IPS DF 4.7 (cell line): ENCODE results near the gene NEGR1.

ENCODE experiments used
- DNase-seq: peaks from one replicate; pipeline ENCODE4 v3.0.0-alpha.2; 2013; ENCODE audit warnings: low spot score; ENCODE audit errors: extremely low read depth

Gene NEGR1

DNA sequence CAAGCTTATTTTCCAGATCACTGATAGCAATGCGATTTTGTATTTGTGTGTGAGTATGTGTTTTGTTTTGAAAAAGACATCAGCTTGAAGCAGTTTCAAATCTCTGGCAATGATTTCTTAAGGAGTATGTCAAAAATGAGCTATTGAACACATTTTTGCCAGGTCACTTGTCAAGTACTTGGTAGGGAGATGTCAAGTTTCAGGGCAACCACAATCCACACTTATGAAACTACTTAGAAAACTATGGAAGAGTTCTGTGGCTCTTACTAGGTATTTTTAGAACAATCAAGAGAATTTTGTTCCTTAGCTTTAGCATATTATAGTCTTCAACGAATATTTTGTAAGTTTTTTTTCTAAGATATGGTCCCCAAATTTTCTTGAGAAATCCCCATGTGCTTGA, 882.7 kb downstream of the NEGR1 start:
- no peak for DNase-seq

DNA sequence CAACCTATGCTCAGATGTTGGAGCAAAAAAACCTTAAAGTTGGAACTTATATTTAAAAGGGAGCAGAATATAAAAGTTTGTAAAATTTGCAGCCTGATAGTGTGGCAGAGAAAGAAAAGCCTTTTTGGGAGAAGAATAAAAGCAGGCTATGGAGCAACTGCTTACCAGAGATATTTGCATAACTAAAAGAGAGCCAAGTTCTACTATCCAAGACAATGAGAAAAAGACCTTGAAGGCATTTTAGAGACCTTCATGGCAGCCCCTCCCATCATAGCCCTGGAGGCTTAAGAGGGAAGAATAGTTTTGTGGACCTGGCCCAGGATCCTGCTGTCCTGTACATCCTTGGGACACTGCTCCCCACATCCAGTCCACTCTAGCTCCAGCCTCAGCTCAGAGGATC, 889.0 kb downstream of the NEGR1 start:
- DNase-seq: no peak

- DNase-seq: no peak
These were observed 891.8 kb downstream of the NEGR1 start for GRCh38 chr1:71390518-71390917.

DNA sequence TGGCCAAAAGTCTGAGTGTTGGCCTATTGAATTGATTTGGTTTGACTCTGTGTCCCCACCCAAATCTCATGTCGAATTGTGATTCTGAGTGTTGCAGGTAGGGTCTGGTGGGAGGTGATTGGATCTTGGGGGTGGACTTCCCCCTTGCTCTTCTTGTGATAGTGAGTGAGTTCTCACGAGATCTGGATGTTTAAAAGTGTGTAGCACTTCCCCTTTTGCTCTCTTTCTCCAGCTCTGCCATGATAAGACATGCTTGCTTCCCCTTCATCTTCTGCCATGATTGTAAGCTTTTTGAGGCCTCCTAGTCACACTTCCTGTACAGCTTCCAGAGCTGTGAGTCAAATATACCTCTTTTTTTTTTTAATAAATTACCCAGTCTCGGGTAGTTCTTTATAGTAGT, 904.5 kb downstream of the NEGR1 start:
- no peak for DNase-seq

DNA sequence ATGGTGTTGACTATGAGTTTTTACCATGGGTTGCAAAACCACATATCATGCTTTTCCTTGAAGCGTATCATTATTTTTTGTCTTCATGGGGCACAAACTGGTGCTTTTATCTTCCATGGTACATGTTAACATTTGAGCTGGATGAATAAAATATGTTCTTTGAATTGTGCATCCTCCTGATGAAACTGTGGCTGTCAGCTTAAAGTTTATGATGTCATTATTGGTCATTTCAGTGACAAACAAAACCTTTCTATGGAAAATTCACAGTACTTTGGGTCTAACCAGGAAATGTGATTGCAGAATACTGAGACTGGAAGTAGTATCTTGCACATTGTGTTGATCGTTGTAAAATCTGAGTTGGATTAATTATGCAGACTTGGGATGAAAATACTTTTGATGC, 909.8 kb downstream of the NEGR1 start:
- no peak for DNase-seq

GRCh38 chr1:71371581-71371980, 910.8 kb downstream of the NEGR1 start:
- no peak for DNase-seq

- no peak for DNase-seq
These were observed 918.1 kb downstream of the NEGR1 start for GRCh38 chr1:71364236-71364635.

DNA sequence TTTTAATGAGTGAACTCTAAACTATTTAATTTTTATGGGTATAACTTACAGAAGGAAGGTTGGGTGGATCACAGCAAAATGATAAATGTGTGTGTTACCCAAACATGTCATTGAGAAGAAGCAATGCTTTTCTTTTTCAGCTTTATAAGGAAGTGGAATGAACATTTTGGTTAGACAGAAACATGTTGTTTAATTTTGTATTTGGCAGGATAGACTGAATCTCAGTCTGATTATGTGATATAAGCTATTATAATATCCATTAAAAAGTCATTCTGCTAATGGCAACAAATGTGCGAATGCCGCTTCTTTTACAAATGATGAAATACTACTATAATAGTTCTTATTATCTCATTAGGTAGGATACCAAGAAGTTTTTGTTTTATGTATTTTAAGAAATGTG, 919.6 kb downstream of the NEGR1 start:
- DNase-seq: no peak

DNA sequence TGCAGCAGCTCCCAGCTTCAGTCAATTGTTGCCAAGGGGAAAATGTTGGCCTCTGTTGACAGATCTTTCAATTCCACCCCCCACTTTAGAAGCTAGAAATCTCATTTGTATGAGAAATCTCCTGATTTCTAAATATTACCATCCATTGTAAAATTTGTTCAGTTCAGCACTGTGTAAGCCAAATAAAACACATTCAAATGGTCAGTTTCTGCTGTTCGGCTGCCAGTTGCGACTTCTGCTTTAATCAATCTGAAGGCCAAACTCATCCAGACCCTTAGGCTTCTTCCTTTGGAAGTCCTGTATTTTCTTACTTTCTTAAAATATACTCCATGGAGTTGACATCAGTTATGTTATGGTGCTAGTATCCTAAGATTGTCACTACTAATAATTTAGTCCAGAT, 920.3 kb downstream of the NEGR1 start:
- no peak for DNase-seq

GRCh38 chr1:71357708-71358107, 924.6 kb downstream of the NEGR1 start:
- DNase-seq: peak; percentile 16

DNA sequence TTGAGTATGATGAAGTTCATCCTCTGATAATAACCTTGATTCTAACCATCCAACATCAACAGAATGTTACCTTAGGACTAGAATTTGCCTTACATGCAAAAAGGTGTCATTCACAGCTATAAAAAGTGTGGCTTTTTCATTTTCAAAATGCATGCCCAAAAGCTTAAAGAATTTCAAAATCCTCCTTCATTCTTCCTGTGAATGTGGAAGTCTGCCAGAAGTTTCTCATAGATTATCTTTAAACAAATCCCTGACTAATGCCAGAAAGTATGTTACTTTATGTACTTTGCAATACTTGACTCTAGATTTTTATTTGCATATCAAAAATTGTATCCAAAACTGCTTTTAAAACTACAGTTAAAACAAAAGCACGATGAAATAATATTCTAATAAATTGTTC, 930.9 kb downstream of the NEGR1 start:
- no peak for DNase-seq

- no peak for DNase-seq
These were observed 931.5 kb downstream of the NEGR1 start for GRCh38 chr1:71350805-71351204.

- DNase-seq: no peak
These were observed 932.0 kb downstream of the NEGR1 start for GRCh38 chr1:71350330-71350729.
